Endodermal cell (in vitro differentiated cells): ENCODE data around the gene KIAA1671. TPM values are rescaled to one million over a fixed set of nuclear protein-coding genes. Genes with fewer than 3 reads are reported as not detected.
A peak's percentile ranks its signal among the peaks of the same experiment; 100 is the strongest.

ENCODE experiments used
- DNase-seq: peaks from one replicate; pipeline ENCODE4 v3.0.0-alpha.2; 2017
- H3K27ac ChIP-seq: 2 replicates; pipeline ENCODE4 v1.5.1; 2013; ENCODE audit warnings: mild to moderate bottlenecking, low read depth, low read length, moderate library complexity
- H3K27me3 ChIP-seq: 2 replicates; pipeline ENCODE4 v1.6.1; 2013; ENCODE audit warnings: mild to moderate bottlenecking, low read length, moderate library complexity; ENCODE audit not compliant: insufficient read depth, control insufficient read depth, poor library complexity, severe bottlenecking
- H3K36me3 ChIP-seq: 2 replicates; pipeline ENCODE4 v1.7.0; 2013; ENCODE audit warnings: mild to moderate bottlenecking, low read length, moderate library complexity; ENCODE audit not compliant: control insufficient read depth, insufficient read depth
- H3K4me1 ChIP-seq: one replicate; pipeline ENCODE4 v1.7.0; 2013; ENCODE audit warnings: low read length; ENCODE audit not compliant: control insufficient read depth, insufficient read depth
- H3K4me3 ChIP-seq: 2 replicates; pipeline ENCODE4 v1.5.1; 2013; ENCODE audit warnings: mild to moderate bottlenecking, low read length, moderate library complexity
- H3K9ac ChIP-seq: 2 replicates; pipeline ENCODE4 v1.6.1; 2013; ENCODE audit warnings: mild to moderate bottlenecking, low read length, moderate library complexity; ENCODE audit not compliant: poor library complexity, severe bottlenecking; ENCODE audit errors: extremely low read depth
- H3K9me3 ChIP-seq: 2 replicates; pipeline ENCODE4 v1.6.1; 2013; ENCODE audit warnings: mild to moderate bottlenecking, low read length, moderate library complexity; ENCODE audit not compliant: control insufficient read depth
- H3K27ac Mint-ChIP-seq: 2 replicates; pipeline ENCODE4 v1.8.0; 2020; ENCODE audit warnings: mixed read lengths
- H3K27me3 Mint-ChIP-seq: 2 replicates; pipeline ENCODE4 v1.8.0; 2021; ENCODE audit warnings: mild to moderate bottlenecking, mixed read lengths; ENCODE audit not compliant: insufficient read depth
- H3K36me3 Mint-ChIP-seq: 2 replicates; pipeline ENCODE4 v1.8.0; 2020; ENCODE audit warnings: low read depth, mixed read lengths
- H3K4me1 Mint-ChIP-seq: 2 replicates; pipeline ENCODE4 v1.8.0; 2020; ENCODE audit warnings: mixed read lengths
- H3K4me3 Mint-ChIP-seq: 2 replicates; pipeline ENCODE4 v1.8.0; 2020; ENCODE audit warnings: mild to moderate bottlenecking, moderate library complexity, mixed read lengths
- H3K9me3 Mint-ChIP-seq: 2 replicates; pipeline ENCODE4 v1.8.0; 2020; ENCODE audit warnings: mild to moderate bottlenecking, mixed read lengths
- WGBS, 2 experiments: methylation state at CpG; one replicate each; pipeline versions ENCODE4 v1.1.5 to v1.1.7; 2013; ENCODE audit warnings: missing lambda C conversion rate in 2 of 2, mixed read lengths in 1 of 2; ENCODE audit not compliant: insufficient coverage in 1 of 2, insufficient read length in 1 of 2; 5-methylcytosine and 5-hydroxymethylcytosine counted together
- total RNA-seq, 2 donors: library from RNA; stranded (reverse); fragmentation: NEBNext Ultra II Directional in 1 of 2; extraction: Animal tissue kit (Norgen Biotek cat#: 25700) in 1 of 2; gene quantifications; 2 replicates in 1 of 2; 3 replicates in 1 of 2; pipeline ENCODE4 v1.2.1, GENCODE V29; 2021
- TF ChIP-seq, protein P1 (sequence below): fragments of 200-600 bp; sonication (generic); conservative IDR thresholded peaks from 2 replicates; pipeline ENCODE4 v1.5.0; 2021; ENCODE audit warnings: antibody characterized with exemption, mild to moderate bottlenecking

Gene KIAA1671
- total RNA-seq, 2 donors from 2014 or later: 38.8 to 43.7 TPM

DNA sequence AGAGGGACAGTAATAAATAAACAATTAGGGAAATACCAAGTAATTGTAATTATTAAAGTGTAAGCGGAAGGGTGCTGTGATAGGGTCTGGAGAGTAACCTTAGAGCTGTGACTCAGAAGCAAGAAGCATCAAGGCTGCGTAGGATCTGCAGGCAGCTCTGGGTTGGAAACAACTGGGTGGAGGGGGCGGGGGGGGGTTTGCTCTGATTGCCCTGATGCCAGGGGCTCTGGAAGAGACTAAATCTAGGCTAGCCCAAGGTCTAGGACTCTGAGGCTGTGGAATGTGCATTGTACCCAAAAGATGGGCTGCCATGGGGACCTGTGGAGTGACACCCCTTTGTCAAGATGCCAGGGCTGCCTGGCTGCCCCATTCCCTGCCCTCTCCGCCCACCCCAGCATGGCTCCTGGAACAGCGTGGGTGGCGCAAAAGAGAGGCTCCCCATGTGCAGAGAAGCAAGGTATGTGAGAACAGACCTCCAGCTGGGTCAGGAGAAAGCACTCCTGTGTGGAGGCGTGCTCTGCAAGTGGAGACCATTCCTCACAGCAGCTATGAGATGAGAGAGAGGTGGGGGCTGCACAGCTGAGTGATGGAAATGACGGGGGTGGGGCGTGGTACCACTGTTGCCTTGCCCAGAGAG lies 146.0 kb downstream of the KIAA1671 start:
- TF ChIP-seq, protein P1, sequence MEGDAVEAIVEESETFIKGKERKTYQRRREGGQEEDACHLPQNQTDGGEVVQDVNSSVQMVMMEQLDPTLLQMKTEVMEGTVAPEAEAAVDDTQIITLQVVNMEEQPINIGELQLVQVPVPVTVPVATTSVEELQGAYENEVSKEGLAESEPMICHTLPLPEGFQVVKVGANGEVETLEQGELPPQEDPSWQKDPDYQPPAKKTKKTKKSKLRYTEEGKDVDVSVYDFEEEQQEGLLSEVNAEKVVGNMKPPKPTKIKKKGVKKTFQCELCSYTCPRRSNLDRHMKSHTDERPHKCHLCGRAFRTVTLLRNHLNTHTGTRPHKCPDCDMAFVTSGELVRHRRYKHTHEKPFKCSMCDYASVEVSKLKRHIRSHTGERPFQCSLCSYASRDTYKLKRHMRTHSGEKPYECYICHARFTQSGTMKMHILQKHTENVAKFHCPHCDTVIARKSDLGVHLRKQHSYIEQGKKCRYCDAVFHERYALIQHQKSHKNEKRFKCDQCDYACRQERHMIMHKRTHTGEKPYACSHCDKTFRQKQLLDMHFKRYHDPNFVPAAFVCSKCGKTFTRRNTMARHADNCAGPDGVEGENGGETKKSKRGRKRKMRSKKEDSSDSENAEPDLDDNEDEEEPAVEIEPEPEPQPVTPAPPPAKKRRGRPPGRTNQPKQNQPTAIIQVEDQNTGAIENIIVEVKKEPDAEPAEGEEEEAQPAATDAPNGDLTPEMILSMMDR: no peak
- no peak for DNase-seq
- no peak overlapping the region for H3K9ac ChIP-seq
- no peaks in the 10 kb centered on the region for H3K27me3 ChIP-seq
- 75 to 82% methylated on average over 6 to 9 of the region's 9 CpGs for WGBS, 2 experiments
- no peaks in the 10 kb centered on the region for H3K36me3 Mint-ChIP-seq
- H3K27me3 Mint-ChIP-seq: no peaks in the 10 kb centered on the region
- H3K9me3 ChIP-seq: no peaks in the 10 kb centered on the region
- H3K27ac ChIP-seq: no peak overlapping the region
- no peaks in the 10 kb centered on the region for H3K4me1 Mint-ChIP-seq
- no peak overlapping the region for H3K27ac Mint-ChIP-seq
- no peak overlapping the region for H3K4me3 Mint-ChIP-seq
- H3K36me3 ChIP-seq: no peaks in the 10 kb centered on the region
- H3K4me3 ChIP-seq: no peak overlapping the region
- H3K4me1 ChIP-seq: no peaks in the 10 kb centered on the region
- H3K9me3 Mint-ChIP-seq: no peaks in the 10 kb centered on the region

DNA sequence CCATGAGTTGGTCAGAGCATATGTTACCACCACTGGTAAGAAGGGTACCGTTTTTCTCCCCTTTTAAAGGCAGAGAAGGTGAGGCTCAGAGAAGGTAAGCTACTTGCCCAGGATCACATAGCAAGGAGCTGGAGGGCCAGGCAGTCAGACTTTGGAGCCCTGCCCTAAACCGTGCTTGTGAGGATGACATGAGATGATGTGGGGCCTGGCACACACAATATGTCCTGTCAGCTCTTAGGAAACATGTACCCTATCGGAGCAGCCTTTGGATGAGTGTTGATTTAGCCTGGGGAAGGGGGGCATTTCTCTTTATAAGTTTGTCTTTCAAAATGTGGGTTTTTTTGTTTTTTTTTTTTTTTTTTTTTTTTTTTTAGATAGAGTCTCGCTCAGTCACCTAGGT lies 146.7 kb downstream of the KIAA1671 start:
- Histone ChIP-seq H3K27me3 (no peaks in the 10 kb centered on the region), H3K9ac (no peak overlapping the region), H3K27ac (no peak overlapping the region), H3K4me3 (no peak overlapping the region), H3K36me3 (no peaks in the 10 kb centered on the region), H3K9me3 (no peaks in the 10 kb centered on the region), H3K4me1 (no peaks in the 10 kb centered on the region)
- Mint-ChIP-seq H3K4me1 (no peaks in the 10 kb centered on the region), H3K36me3 (no peaks in the 10 kb centered on the region), H3K27ac (peak overlapping the region; percentile 48), H3K9me3 (no peaks in the 10 kb centered on the region), H3K27me3 (no peaks in the 10 kb centered on the region), H3K4me3 (no peak overlapping the region)
- TF ChIP-seq, protein P1: no peak
- 50 to 90% methylated on average over 2 to 4 of the region's 4 CpGs for WGBS, 2 experiments
- no peak for DNase-seq

- Histone ChIP-seq H3K4me3 (no peak overlapping the region), H3K27me3 (no peaks in the 10 kb centered on the region), H3K4me1 (no peaks in the 10 kb centered on the region), H3K9me3 (no peaks in the 10 kb centered on the region), H3K36me3 (no peaks in the 10 kb centered on the region), H3K9ac (no peak overlapping the region), H3K27ac (no peak overlapping the region)
- no peak for DNase-seq
- WGBS, 2 experiments: 89 to 100% methylated on average over 4 of the region's 4 CpGs
- Mint-ChIP-seq H3K9me3 (no peaks in the 10 kb centered on the region), H3K27me3 (no peaks in the 10 kb centered on the region), H3K4me3 (no peak overlapping the region), H3K36me3 (no peaks in the 10 kb centered on the region), H3K4me1 (no peaks in the 10 kb centered on the region), H3K27ac (no peak overlapping the region)
- TF ChIP-seq, protein P1: no peak
Measured at GRCh38 chr22:25100402-25100801, 147.9 kb downstream of the KIAA1671 start.
